HEK293 (cell line): Measurements from ENCODE around the gene STARD6.

Experiments used
- CTCF ChIA-PET: fragments of 350-600 bp; formaldehyde crosslinking; extraction: SDS; loops from one replicate; lab custom pipeline; 2021; ENCODE audit warnings: antibody characterized with exemption; lab: Yijun Ruan, JAX
- POLR2A ChIA-PET: fragments of 300-600 bp; formaldehyde crosslinking; extraction: SDS; loops from one replicate; lab custom pipeline; 2020; ENCODE audit warnings: antibody characterized with exemption, inconsistent platforms; lab: Yijun Ruan, JAX
- H3K27ac ChIP-seq: fragments of 200-500 bp; sonication (Bioruptor generic); 2 replicates; pipeline ENCODE4 v1.5.1; 2014; ENCODE audit warnings: low read depth, low read length, control low read depth, inconsistent platforms; ENCODE audit errors: extremely low read depth
- H3K36me3 ChIP-seq, 2 experiments: fragments of 200-500 bp in 1 of 2; sonication (Bioruptor generic) in 1 of 2; 1 replicate in 1 of 2; 2 replicates in 1 of 2; pipeline ENCODE4 v1.5.1; 2014 to 2017; ENCODE audit warnings: inconsistent platforms in 2 of 2, low read length in 2 of 2; ENCODE audit not compliant: control insufficient read depth in 2 of 2, insufficient read depth in 1 of 2
- H3K4me1 ChIP-seq: fragments of 200-500 bp; sonication (Bioruptor generic); 2 replicates; pipeline ENCODE4 v1.5.1; 2014; ENCODE audit warnings: mild to moderate bottlenecking, low read length, inconsistent platforms; ENCODE audit not compliant: control insufficient read depth, insufficient read depth
- H3K4me3 ChIP-seq: 2 replicates; pipeline ENCODE4 v1.5.1; 2011; ENCODE audit warnings: low read depth, mild to moderate bottlenecking, control low read depth, low read length, moderate library complexity
- H3K9me3 ChIP-seq: fragments of 200-500 bp; sonication (Bioruptor generic); 2 replicates; pipeline ENCODE4 v1.5.1; 2014; ENCODE audit warnings: low read depth, low read length, inconsistent platforms; ENCODE audit not compliant: control insufficient read depth, insufficient read depth
- GLI4 ChIP-seq: fragments of 450-650 bp; formaldehyde crosslinking; IDR thresholded peaks from 2 replicates; pipeline ENCODE4 v1.5.1; 2016; ENCODE audit warnings: missing biosample characterization, missing genetic modification characterization
- HOXA7 ChIP-seq: sonication (generic); formaldehyde crosslinking; IDR thresholded peaks from 2 replicates; pipeline ENCODE4 v1.8.1; 2022; ENCODE audit warnings: missing genetic modification reagents, borderline replicate concordance
- HOXC10 ChIP-seq: sonication (generic); formaldehyde crosslinking; IDR thresholded peaks from 2 replicates; pipeline ENCODE4 v1.8.1; 2023; ENCODE audit warnings: mild to moderate bottlenecking, missing genetic modification reagents
- SP2 ChIP-seq: fragments of 450-650 bp; formaldehyde crosslinking; IDR thresholded peaks from 2 replicates; pipeline ENCODE4 v1.5.1; 2016; ENCODE audit warnings: missing biosample characterization, missing genetic modification characterization
- ZBTB7A ChIP-seq: fragments of 450-650 bp; formaldehyde crosslinking; IDR thresholded peaks from 2 replicates; pipeline ENCODE4 v1.5.1; 2016; ENCODE audit warnings: low read depth, missing biosample characterization, missing genetic modification characterization
- ZFHX2 ChIP-seq: fragments of 450-650 bp; formaldehyde crosslinking; conservative IDR thresholded peaks from 2 replicates; pipeline ENCODE4 v1.5.1; 2016; ENCODE audit warnings: missing biosample characterization, missing genetic modification characterization
- ZNF112 ChIP-seq: fragments of 450-650 bp; formaldehyde crosslinking; IDR thresholded peaks from 2 replicates; pipeline ENCODE4 v1.5.0; 2017; ENCODE audit warnings: missing biosample characterization, missing genetic modification characterization
- ZNF24 ChIP-seq: fragments of 450-650 bp; formaldehyde crosslinking; IDR thresholded peaks from 2 replicates; pipeline ENCODE4 v1.5.1; 2016; ENCODE audit warnings: missing biosample characterization, missing genetic modification characterization
- ZNF341 ChIP-seq: fragments of 450-650 bp; formaldehyde crosslinking; IDR thresholded peaks from 2 replicates; pipeline ENCODE4; 2016; ENCODE audit warnings: low read depth, missing biosample characterization, missing genetic modification characterization
- ZNF510 ChIP-seq: fragments of 450-650 bp; formaldehyde crosslinking; IDR thresholded peaks from 2 replicates; pipeline ENCODE4 v1.5.1; 2018; ENCODE audit warnings: mild to moderate bottlenecking, missing genetic modification characterization, missing biosample characterization; ENCODE audit not compliant: insufficient replicate concordance
- ZNF529 ChIP-seq: fragments of 450-650 bp; formaldehyde crosslinking; IDR thresholded peaks from 2 replicates; pipeline ENCODE4 v1.5.1; 2017; ENCODE audit warnings: missing genetic modification characterization, missing biosample characterization; ENCODE audit not compliant: insufficient replicate concordance
- ZNF585B ChIP-seq: fragments of 450-650 bp; formaldehyde crosslinking; IDR thresholded peaks from 2 replicates; pipeline ENCODE4 v1.5.1; 2016; ENCODE audit warnings: missing biosample characterization, missing genetic modification characterization
- ZNF660 ChIP-seq: fragments of 450-650 bp; IDR thresholded peaks from 2 replicates; pipeline ENCODE4 v1.5.1; 2018; ENCODE audit warnings: missing biosample characterization, mild to moderate bottlenecking, missing genetic modification characterization
- ZNF670 ChIP-seq: fragments of 450-650 bp; formaldehyde crosslinking; IDR thresholded peaks from 2 replicates; pipeline ENCODE4 v1.5.1; 2016; ENCODE audit warnings: missing biosample characterization, missing genetic modification characterization, low read depth
- ZSCAN16 ChIP-seq: fragments of 450-650 bp; formaldehyde crosslinking; IDR thresholded peaks from 2 replicates; pipeline ENCODE4 v1.5.1; 2016; ENCODE audit warnings: missing biosample characterization, missing genetic modification characterization
- ZSCAN23 ChIP-seq: fragments of 450-650 bp; formaldehyde crosslinking; IDR thresholded peaks from 2 replicates; pipeline ENCODE4 v1.5.1; 2016; ENCODE audit warnings: missing biosample characterization, missing genetic modification characterization
- ZXDB ChIP-seq: fragments of 450-650 bp; formaldehyde crosslinking; IDR thresholded peaks from 2 replicates; pipeline ENCODE4 v1.5.1; 2016; ENCODE audit warnings: missing biosample characterization, missing genetic modification characterization
- TF ChIP-seq, protein P1 (sequence below): fragments of 450-650 bp; formaldehyde crosslinking; conservative IDR thresholded peaks from 2 replicates; pipeline ENCODE4 v1.5.1; 2016; ENCODE audit warnings: low read depth, missing biosample characterization, missing genetic modification characterization
- TF ChIP-seq, protein P2 (sequence below): fragments of 450-650 bp; formaldehyde crosslinking; IDR thresholded peaks from 2 replicates; pipeline ENCODE4 v1.5.1; 2016; ENCODE audit warnings: missing biosample characterization, missing genetic modification characterization
- TF ChIP-seq, protein P3 (sequence below): fragments of 450-650 bp; formaldehyde crosslinking; IDR thresholded peaks from 2 replicates; pipeline ENCODE4 v1.5.1; 2016; ENCODE audit warnings: missing biosample characterization, missing genetic modification characterization
- TF ChIP-seq, protein P4 (sequence below): fragments of 450-650 bp; formaldehyde crosslinking; IDR thresholded peaks from 2 replicates; pipeline ENCODE4 v1.5.1; 2016; ENCODE audit warnings: missing biosample characterization, missing genetic modification characterization
- TF ChIP-seq, protein P5 (sequence below): fragments of 450-650 bp; formaldehyde crosslinking; IDR thresholded peaks from 2 replicates; pipeline ENCODE4 v1.5.1; 2016; ENCODE audit warnings: missing biosample characterization, missing genetic modification characterization
- TF ChIP-seq, protein P6 (sequence below): fragments of 450-650 bp; formaldehyde crosslinking; IDR thresholded peaks from 2 replicates; pipeline ENCODE4 v1.5.1; 2016; ENCODE audit warnings: missing biosample characterization, missing genetic modification characterization

The STARD6 gene

DNA sequence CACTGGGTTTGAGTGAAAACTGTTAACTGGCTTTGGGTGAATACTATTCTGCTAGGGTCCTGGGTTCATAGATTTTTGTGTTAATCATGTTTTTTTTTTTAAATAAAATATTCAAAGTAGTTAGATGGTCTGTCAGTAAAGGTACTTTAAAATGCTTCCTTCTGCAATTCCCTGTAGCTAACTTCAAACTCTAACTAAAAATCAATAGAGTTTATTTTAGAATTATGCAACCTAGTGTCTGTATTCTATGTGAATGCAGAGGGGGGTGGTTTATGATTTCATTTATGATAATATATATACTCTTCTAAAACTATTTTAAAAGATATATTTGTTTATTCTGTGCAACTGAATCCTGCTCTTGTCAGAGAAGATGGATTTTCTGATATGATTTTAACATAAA lies 27.9 kb downstream of the STARD6 start (continued):
- TF ChIP-seq, protein P1, sequence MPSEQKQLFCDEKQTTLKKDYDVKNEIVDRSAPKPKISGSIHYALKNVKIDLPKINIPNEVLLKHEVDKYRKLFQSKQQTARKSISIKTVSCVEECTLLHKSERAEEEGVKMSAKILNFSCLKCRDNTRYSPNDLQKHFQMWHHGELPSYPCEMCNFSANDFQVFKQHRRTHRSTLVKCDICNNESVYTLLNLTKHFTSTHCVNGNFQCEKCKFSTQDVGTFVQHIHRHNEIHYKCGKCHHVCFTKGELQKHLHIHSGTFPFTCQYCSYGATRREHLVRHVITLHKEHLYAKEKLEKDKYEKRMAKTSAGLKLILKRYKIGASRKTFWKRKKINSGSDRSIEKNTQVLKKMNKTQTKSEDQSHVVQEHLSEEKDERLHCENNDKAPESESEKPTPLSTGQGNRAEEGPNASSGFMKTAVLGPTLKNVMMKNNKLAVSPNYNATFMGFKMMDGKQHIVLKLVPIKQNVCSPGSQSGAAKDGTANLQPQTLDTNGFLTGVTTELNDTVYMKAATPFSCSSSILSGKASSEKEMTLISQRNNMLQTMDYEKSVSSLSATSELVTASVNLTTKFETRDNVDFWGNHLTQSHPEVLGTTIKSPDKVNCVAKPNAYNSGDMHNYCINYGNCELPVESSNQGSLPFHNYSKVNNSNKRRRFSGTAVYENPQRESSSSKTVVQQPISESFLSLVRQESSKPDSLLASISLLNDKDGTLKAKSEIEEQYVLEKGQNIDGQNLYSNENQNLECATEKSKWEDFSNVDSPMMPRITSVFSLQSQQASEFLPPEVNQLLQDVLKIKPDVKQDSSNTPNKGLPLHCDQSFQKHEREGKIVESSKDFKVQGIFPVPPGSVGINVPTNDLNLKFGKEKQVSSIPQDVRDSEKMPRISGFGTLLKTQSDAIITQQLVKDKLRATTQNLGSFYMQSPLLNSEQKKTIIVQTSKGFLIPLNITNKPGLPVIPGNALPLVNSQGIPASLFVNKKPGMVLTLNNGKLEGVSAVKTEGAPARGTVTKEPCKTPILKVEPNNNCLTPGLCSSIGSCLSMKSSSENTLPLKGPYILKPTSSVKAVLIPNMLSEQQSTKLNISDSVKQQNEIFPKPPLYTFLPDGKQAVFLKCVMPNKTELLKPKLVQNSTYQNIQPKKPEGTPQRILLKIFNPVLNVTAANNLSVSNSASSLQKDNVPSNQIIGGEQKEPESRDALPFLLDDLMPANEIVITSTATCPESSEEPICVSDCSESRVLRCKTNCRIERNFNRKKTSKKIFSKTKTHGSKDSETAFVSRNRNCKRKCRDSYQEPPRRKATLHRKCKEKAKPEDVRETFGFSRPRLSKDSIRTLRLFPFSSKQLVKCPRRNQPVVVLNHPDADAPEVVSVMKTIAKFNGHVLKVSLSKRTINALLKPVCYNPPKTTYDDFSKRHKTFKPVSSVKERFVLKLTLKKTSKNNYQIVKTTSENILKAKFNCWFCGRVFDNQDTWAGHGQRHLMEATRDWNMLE (tag by site-specific recombination): no peak
- no peak for TF ChIP-seq ZFHX2
- TF ChIP-seq HOXA7 (CRISPR knock-in tag): no peak
- TF ChIP-seq SP2 (tag by site-specific recombination): no peak
- no peak for TF ChIP-seq ZNF660 (tag by site-specific recombination)
- TF ChIP-seq ZNF112 (tag by site-specific recombination): no peak
- no peak for TF ChIP-seq ZSCAN16 (tag by site-specific recombination)
- TF ChIP-seq ZNF24 (tag by site-specific recombination): no peak
- no peak for TF ChIP-seq ZNF341 (tag by site-specific recombination)

DNA sequence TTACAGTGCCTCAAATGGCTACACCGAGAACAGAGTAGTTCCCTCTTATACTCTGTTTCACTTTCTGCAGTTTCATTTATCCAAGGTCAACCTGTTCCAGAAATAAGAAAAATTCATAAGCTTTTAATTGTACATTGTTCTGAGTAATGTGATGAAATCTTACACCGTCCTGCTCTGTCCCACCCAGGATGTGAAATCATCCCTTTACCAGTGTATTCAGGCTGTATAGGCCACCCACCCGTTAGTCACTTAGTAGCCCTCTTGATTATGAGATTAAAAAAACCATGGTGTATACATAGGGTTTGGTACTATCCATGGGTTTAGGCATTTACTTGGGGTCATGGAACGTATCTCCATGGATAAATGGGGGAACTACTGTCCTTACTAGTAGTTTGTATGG lies 29.8 kb downstream of the STARD6 start:
- CTCF ChIA-PET: no interaction called here

More for the DNA sequence above, 29.8 kb downstream of the STARD6 start:
- Histone ChIP-seq H3K27ac (no peak overlapping the region), H3K36me3 (no peaks in the 10 kb centered on the region), H3K9me3 (no peaks in the 10 kb centered on the region), H3K4me1 (no peaks in the 10 kb centered on the region), H3K4me3 (no peak overlapping the region)
- POLR2A ChIA-PET: no interaction called here
- TF ChIP-seq HOXC10 (CRISPR knock-in tag) (no peak), ZBTB7A (no peak), ZNF670 (tag by site-specific recombination) (no peak), ZNF585B (tag by site-specific recombination) (no peak), ZNF660 (tag by site-specific recombination) (no peak), ZNF510 (tag by site-specific recombination) (no peak), ZXDB (no peak), ZSCAN23 (tag by site-specific recombination) (no peak), ZNF529 (tag by site-specific recombination) (no peak), GLI4 (tag by site-specific recombination) (no peak)
- TF ChIP-seq, protein P2, sequence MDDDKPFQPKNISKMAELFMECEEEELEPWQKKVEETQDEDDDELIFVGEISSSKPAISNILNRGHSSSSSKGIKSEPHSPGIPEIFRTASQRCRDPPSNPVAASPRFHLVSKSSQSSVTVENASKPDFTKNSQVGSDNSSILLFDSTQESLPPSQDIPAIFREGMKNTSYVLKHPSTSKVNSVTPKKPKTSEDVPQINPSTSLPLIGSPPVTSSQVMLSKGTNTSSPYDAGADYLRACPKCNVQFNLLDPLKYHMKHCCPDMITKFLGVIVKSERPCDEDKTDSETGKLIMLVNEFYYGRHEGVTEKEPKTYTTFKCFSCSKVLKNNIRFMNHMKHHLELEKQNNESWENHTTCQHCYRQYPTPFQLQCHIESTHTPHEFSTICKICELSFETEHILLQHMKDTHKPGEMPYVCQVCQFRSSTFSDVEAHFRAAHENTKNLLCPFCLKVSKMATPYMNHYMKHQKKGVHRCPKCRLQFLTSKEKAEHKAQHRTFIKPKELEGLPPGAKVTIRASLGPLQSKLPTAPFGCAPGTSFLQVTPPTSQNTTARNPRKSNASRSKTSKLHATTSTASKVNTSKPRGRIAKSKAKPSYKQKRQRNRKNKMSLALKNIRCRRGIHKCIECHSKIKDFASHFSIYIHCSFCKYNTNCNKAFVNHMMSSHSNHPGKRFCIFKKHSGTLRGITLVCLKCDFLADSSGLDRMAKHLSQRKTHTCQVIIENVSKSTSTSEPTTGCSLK: no peak
- TF ChIP-seq, protein P3, sequence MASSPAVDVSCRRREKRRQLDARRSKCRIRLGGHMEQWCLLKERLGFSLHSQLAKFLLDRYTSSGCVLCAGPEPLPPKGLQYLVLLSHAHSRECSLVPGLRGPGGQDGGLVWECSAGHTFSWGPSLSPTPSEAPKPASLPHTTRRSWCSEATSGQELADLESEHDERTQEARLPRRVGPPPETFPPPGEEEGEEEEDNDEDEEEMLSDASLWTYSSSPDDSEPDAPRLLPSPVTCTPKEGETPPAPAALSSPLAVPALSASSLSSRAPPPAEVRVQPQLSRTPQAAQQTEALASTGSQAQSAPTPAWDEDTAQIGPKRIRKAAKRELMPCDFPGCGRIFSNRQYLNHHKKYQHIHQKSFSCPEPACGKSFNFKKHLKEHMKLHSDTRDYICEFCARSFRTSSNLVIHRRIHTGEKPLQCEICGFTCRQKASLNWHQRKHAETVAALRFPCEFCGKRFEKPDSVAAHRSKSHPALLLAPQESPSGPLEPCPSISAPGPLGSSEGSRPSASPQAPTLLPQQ (tag by site-specific recombination): no peak
- TF ChIP-seq, protein P4, sequence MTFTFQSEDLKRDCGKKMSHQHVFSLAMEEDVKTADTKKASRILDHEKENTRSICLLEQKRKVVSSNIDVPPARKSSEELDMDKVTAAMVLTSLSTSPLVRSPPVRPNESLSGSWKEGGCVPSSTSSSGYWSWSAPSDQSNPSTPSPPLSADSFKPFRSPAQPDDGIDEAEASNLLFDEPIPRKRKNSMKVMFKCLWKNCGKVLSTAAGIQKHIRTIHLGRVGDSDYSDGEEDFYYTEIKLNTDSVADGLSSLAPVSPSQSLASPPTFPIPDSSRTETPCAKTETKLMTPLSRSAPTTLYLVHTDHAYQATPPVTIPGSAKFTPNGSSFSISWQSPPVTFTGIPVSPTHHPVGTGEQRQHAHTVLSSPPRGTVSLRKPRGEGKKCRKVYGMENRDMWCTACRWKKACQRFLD (tag by site-specific recombination): no peak
- TF ChIP-seq, protein P5, sequence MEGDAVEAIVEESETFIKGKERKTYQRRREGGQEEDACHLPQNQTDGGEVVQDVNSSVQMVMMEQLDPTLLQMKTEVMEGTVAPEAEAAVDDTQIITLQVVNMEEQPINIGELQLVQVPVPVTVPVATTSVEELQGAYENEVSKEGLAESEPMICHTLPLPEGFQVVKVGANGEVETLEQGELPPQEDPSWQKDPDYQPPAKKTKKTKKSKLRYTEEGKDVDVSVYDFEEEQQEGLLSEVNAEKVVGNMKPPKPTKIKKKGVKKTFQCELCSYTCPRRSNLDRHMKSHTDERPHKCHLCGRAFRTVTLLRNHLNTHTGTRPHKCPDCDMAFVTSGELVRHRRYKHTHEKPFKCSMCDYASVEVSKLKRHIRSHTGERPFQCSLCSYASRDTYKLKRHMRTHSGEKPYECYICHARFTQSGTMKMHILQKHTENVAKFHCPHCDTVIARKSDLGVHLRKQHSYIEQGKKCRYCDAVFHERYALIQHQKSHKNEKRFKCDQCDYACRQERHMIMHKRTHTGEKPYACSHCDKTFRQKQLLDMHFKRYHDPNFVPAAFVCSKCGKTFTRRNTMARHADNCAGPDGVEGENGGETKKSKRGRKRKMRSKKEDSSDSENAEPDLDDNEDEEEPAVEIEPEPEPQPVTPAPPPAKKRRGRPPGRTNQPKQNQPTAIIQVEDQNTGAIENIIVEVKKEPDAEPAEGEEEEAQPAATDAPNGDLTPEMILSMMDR: no peak
- TF ChIP-seq, protein P6, sequence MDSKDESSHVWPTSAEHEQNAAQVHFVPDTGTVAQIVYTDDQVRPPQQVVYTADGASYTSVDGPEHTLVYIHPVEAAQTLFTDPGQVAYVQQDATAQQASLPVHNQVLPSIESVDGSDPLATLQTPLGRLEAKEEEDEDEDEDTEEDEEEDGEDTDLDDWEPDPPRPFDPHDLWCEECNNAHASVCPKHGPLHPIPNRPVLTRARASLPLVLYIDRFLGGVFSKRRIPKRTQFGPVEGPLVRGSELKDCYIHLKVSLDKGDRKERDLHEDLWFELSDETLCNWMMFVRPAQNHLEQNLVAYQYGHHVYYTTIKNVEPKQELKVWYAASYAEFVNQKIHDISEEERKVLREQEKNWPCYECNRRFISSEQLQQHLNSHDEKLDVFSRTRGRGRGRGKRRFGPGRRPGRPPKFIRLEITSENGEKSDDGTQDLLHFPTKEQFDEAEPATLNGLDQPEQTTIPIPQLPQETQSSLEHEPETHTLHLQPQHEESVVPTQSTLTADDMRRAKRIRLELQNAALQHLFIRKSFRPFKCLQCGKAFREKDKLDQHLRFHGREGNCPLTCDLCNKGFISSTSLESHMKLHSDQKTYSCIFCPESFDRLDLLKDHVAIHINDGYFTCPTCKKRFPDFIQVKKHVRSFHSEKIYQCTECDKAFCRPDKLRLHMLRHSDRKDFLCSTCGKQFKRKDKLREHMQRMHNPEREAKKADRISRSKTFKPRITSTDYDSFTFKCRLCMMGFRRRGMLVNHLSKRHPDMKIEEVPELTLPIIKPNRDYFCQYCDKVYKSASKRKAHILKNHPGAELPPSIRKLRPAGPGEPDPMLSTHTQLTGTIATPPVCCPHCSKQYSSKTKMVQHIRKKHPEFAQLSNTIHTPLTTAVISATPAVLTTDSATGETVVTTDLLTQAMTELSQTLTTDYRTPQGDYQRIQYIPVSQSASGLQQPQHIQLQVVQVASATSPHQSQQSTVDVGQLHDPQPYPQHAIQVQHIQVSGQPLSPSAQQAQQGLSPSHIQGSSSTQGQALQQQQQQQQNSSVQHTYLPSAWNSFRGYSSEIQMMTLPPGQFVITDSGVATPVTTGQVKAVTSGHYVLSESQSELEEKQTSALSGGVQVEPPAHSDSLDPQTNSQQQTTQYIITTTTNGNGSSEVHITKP (tag by site-specific recombination): no peak
